Measurements from ENCODE around the gene DCLRE1A. TPM values are rescaled to one million over a fixed set of nuclear protein-coding genes. Genes with fewer than 3 reads are reported as not detected.

Gene DCLRE1A
- total RNA-seq, 1 experiment from 2014 or later = 13.5 TPM

GRCh38 chr10:113858541-113858940 lies 4.7 kb upstream of the DCLRE1A start:
- H3K36me3 Mint-ChIP-seq (ENCODE audit: insufficient read depth, unreplicated experiment) = peaks cover 40% of the 10 kb centered on the region
- DNase-seq = no peak
- Histone ChIP-seq H3K27me3 (replicated peaks; ENCODE audit: control insufficient read depth, insufficient read depth, low read length) (no peaks in the 10 kb centered on the region), H3K4me1 (peaks cover 8% of the 10 kb centered on the region; the same call in 1 of the 2 replicates), H3K36me3 (ENCODE audit: control insufficient read depth, insufficient read depth, low read length) (no peaks in the 10 kb centered on the region), H3K4me3 (ENCODE audit: low read depth, low read length) (no peak overlapping the region), H3K9me3 (no peaks in the 10 kb centered on the region)
- no peak for TF ChIP-seq CTCF (IDR thresholded peaks at IDR 0.05; ENCODE audit: insufficient read depth in 1 of 2, low read depth in 1 of 2, low read length in 1 of 2, severe bottlenecking in 1 of 2, unreplicated experiment in 1 of 2)
- no peaks in the 10 kb centered on the region for H3K27me3 Mint-ChIP-seq (ENCODE audit: insufficient read depth, unreplicated experiment)
- CTCF ChIA-PET = no interaction called here
- no peaks in the 10 kb centered on the region for H3K4me1 Mint-ChIP-seq (ENCODE audit: low read depth, unreplicated experiment)
- intact Hi-C loops (cut with micrococcal nuclease; ENCODE audit: unreplicated experiment) = no loop called here
- BruUV-seq (replicated peaks) = no TSS peak
- no peaks in the 10 kb centered on the region for H3K9me3 Mint-ChIP-seq (ENCODE audit: unreplicated experiment)
- POLR2A ChIA-PET = interaction anchor here (0.5 kb wide), 1 partner anchor 903 kb away, joined by 20 read pairs; no protein-coding TSS in a partner anchor
- no peak overlapping the region for H3K4me3 Mint-ChIP-seq (ENCODE audit: unreplicated experiment)
- no peak overlapping the region for H3K27ac Mint-ChIP-seq (ENCODE audit: unreplicated experiment)

GRCh38 chr10:113857210-113857609 lies 3.3 kb upstream of the DCLRE1A start:
- CTCF ChIA-PET = interaction anchor here (0.8 kb wide), 1 partner anchor 178 kb away, joined by 3 read pairs; no protein-coding TSS in a partner anchor

GRCh38 chr10:113856563-113856962 lies 2.7 kb upstream of the DCLRE1A start:
- Histone ChIP-seq H3K9me3 (no peaks in the 10 kb centered on the region), H3K4me1 (peaks cover 18% of the 10 kb centered on the region), H3K4me3 (ENCODE audit: low read depth, low read length) (no peak overlapping the region), H3K27me3 (replicated peaks; ENCODE audit: control insufficient read depth, insufficient read depth, low read length) (no peaks in the 10 kb centered on the region), H3K36me3 (ENCODE audit: control insufficient read depth, insufficient read depth, low read length) (no peaks in the 10 kb centered on the region)
- intact Hi-C loops (cut with micrococcal nuclease; ENCODE audit: unreplicated experiment) = no loop called here
- CTCF ChIA-PET = no interaction called here
- Mint-ChIP-seq H3K27me3 (ENCODE audit: insufficient read depth, unreplicated experiment) (no peaks in the 10 kb centered on the region), H3K36me3 (ENCODE audit: insufficient read depth, unreplicated experiment) (peaks cover 24% of the 10 kb centered on the region), H3K27ac (ENCODE audit: unreplicated experiment) (no peak overlapping the region), H3K4me3 (ENCODE audit: unreplicated experiment) (no peak overlapping the region), H3K9me3 (ENCODE audit: unreplicated experiment) (no peaks in the 10 kb centered on the region), H3K4me1 (ENCODE audit: low read depth, unreplicated experiment) (no peaks in the 10 kb centered on the region)
- TF ChIP-seq CTCF (IDR thresholded peaks at IDR 0.05; ENCODE audit: insufficient read depth in 1 of 2, low read depth in 1 of 2, low read length in 1 of 2, severe bottlenecking in 1 of 2, unreplicated experiment in 1 of 2) = no peak
- BruUV-seq (replicated peaks) = no TSS peak
- POLR2A ChIA-PET = no interaction called here
- no peak for DNase-seq

More at GRCh38 chr10:113857210-113857609, 3.3 kb upstream of the DCLRE1A start:
- no peak for TF ChIP-seq CTCF (IDR thresholded peaks at IDR 0.05; ENCODE audit: insufficient read depth in 1 of 2, low read depth in 1 of 2, low read length in 1 of 2, severe bottlenecking in 1 of 2, unreplicated experiment in 1 of 2)
- no peaks in the 10 kb centered on the region for H3K4me1 Mint-ChIP-seq (ENCODE audit: low read depth, unreplicated experiment)
- H3K36me3 Mint-ChIP-seq (ENCODE audit: insufficient read depth, unreplicated experiment) = peaks cover 27% of the 10 kb centered on the region
- H3K27me3 Mint-ChIP-seq (ENCODE audit: insufficient read depth, unreplicated experiment) = no peaks in the 10 kb centered on the region
- Histone ChIP-seq H3K36me3 (ENCODE audit: control insufficient read depth, insufficient read depth, low read length) (no peaks in the 10 kb centered on the region), H3K27me3 (replicated peaks; ENCODE audit: control insufficient read depth, insufficient read depth, low read length) (no peaks in the 10 kb centered on the region), H3K4me1 (peaks cover 18% of the 10 kb centered on the region), H3K9me3 (no peaks in the 10 kb centered on the region), H3K4me3 (ENCODE audit: low read depth, low read length) (no peak overlapping the region)
- H3K4me3 Mint-ChIP-seq (ENCODE audit: unreplicated experiment) = no peak overlapping the region
- no peak overlapping the region for H3K27ac Mint-ChIP-seq (ENCODE audit: unreplicated experiment)
- DNase-seq = no peak
- no TSS peak for BruUV-seq (replicated peaks)
- POLR2A ChIA-PET = no interaction called here
- intact Hi-C loops (cut with micrococcal nuclease; ENCODE audit: unreplicated experiment) = no loop called here
- H3K9me3 Mint-ChIP-seq (ENCODE audit: unreplicated experiment) = no peaks in the 10 kb centered on the region
